ENCODE measurements around the gene MPST.
"Not testable (repeated sequence)": the region's sequence is repeated elsewhere in the genome, so short reads cannot be mapped to it uniquely, and the experiment has no call there.

The MPST gene

DNA sequence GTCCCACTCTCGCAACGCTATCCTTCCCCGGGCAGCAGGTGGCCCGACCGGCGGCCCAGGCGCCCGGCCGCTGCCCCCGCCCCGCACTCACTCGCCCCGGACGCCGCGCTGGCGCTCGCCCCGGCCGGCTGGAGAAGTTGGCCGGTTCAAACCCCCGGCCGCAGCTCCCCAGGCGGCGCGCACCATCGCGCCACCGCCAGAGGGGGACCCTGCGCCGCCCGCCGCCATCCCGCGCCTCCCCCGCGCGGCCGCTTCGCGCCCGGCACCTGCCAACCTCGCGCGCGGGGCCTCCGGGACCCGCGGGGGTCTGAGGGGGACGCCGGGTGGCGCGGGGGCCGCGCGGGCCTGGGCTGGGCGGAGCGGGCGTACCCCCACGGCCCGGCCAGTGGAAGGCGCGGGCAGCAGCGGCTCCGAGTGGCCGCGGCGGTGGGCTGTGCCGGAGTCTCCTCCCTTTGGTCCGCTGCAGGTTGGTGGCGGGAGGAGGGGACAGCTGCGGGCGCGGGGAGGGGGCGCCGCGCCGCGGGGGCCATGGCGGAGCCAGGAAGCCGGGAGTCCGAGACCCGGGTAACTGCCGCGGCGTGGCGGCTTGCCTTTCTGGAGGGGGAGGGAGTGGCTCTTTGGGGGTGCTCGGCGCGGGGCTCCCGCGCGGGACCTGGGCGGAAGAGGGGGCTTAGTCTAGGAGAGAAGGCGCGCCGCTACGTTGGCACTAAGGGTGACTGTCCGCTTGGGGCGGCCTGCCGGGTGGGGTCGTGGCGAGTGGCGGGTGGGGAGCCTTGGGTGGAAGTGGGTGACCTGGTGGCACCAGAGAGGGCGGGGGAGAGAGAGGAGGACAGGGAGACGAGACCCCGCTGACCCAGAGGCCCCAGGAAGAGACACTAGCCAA, at the start of gene MPST, which contains the start of gene TST:
Gene MPST, plus strand, starts transcription at position 434 of the 883 bp plus-strand sequence. Its CDS starts 95 bp downstream, at position 529.
Gene TST, minus strand, starts transcription at position 139 of the 883 bp plus-strand sequence. CDS start 715 bp downstream, outside the sequence.
- DNase-seq, result peak; percentile 48

DNA sequence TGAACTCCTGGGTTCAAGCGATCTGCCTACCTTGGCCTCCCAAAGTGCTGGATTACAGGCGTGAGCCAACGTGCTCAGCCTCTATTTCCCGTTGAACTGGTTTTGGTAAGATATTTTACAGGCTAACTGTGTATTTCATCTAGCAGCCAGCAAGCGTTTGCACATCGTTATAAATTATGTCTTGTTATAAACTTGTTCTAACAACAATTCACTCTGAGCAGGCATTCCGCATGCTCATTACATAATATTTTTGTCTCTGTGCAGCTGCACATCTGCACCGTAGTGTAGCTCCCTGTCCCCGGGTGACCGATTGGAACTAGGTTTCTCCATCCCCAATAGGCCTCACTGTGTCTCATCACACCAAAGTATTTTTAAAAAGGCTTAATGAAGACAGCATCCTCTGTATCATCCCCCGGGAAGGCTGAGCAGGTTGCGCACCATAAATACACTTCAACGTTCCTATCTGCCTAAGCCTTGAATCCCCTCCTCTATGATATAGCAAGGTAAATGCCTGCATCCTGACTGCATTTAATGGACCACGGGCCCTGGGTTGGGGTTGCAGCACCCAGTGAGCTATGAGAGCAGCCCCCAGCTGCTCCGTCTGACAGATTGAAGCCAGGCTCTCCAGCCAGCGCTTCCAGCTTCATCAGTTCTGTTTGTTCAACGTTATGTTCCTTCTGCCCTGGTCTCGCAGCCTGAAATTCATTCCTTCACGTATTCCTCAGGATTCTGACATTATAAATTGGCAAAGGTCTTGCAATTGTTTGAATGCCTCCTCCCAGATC, 48.0 kb upstream of the MPST start:
- no peak for DNase-seq

GRCh38 chr22:36976606-36977005, 42.9 kb upstream of the MPST start:
- no peak for DNase-seq

- DNase-seq, result peak; percentile 72
Observed at GRCh38 chr22:36977401-36977861, 42.1 kb upstream of the MPST start.

DNA sequence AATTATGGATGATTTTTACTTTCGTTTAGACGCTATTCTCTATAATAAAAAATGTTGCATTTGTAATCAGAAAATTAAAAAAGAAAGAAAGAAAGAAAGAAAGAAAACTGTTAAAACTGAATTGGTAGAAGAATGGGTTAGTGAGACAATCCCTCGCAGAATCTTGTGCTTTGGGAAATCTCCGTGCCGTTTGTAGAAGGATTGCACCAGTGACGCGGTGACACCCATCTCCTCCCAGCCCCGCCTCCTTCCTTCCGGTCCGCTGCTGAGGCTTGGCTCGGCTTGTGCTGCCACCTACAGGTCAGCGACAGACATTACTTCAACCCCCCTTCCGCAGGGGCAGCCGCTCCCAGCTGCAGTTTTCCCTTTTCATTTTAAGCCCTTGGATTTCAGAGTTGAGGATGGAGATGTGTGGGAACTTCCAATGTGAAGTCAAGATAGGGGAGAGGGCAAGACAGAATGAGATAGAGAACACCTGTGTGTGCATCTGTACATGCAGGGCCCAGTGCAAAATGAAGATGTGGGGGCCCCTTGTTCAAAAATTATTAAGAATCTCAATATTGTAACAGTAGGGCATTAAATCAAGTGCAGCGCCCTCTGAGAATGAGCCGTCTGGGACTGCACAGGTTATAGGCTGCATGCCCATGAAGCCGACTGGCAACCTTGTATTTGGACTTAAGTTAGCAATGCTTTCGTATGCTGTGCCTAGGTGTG, 41.4 kb upstream of the MPST start:
- peak; percentile 87 for DNase-seq

DNA sequence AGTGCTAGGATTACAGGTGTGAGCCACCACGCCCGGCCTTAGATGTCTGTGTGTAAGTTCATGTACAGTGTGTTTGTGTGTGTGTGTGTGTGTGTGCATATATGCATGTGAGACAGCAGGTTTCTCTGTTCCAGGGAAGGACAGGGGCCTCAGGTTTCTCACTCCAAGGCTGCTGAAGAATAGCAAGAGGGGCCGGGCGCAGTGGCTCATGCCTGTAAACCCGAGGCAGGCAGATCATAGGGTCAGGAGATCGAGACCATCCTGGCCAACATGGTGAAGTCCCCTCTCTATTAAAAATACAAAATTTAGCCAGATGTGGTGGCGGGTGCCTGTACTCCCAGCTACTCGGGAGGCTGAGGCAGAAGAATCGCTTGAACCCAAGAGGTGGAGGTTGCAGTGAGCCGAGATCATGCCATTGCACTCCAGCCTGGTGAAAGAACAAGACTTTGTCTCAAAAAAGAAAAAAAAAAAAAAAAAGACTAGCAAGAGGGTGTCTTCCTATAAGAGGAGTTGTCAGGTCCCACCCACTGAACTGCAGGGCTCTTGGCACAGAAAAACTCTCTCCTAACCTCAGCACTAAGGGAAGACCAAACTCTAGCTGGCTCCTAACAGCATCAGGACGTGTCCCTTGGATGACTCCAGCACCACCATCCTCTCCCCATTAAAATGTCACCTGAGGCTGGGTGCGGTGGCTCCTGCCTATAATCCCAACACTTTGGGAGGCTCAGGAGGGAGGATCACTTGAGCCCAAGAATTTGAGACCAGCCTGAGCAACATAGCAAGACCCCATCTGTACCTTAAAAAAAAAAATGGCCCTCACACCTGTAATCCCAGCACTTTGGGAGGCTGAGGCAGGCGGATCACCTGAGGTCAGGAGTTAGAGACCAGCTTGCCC, 40.3 kb upstream of the MPST start:
- DNase-seq, result no peak

- DNase-seq, result no peak
Observed at GRCh38 chr22:36981247-36981775, 38.2 kb upstream of the MPST start.

- DNase-seq, result no peak
Observed at GRCh38 chr22:36982136-36982535, 37.4 kb upstream of the MPST start.

DNA sequence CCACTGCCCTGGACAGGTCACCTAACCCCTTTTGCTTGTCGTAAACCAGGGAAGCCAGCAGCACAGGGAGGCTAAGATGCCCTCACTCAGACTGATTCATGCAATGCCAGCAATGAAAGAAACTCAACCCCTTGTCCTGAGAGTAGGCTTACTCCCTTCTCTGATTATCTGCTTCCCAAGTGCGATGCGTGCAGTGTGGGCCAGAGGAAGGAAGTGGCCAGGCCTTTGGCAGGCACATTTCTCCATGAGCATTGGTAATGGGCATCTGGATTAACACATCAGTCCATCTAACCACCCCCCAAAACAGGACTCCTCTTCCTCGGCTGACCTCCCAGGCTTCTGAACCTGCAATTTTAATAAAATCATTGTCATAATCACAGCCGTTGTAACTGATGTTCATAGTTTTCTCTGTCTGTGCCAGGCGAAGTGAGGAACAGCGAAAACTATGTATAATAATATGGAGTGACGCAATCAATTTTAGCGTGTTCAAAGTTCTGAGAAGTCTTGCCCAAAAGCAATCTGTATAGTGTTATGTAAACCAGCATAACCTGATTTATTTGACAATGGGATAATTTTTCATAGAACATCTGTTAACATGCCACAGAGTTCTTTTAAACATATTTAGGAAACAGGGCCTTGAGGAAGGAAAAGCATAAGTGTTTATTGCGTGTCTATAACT, 34.2 kb upstream of the MPST start:
- DNase-seq, result no peak

DNA sequence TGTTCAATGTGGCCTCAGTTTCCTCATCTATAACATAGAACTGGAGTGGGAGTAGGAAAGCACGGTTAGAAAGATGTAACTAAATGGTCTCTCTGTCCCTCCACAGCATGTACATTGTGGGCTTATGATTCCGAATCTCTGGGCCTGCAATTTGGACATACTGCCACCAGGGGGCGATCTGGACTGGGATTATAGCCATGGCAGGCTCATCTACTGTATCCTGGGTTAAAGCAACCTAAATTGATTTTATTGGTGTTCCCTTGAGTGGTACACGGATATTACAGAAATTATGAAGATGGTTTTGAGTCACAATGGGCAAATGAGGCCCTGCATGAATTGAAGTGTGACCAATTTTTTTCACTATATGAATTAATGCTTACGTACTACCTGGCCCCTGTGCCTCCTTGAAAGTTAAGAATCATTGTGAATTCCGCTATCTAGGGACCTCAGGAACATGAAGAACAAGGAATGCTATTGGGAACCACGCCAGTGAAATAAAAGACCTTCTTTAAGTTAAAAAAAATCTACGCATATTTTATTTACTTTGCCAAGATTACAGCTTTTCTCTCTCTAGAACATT, 33.2 kb upstream of the MPST start:
- DNase-seq, result no peak

- no peak for DNase-seq
Observed at GRCh38 chr22:36988075-36988832, 31.3 kb upstream of the MPST start.

GRCh38 chr22:36989012-36989411, 30.5 kb upstream of the MPST start:
- not testable (repeated sequence) for DNase-seq

DNA sequence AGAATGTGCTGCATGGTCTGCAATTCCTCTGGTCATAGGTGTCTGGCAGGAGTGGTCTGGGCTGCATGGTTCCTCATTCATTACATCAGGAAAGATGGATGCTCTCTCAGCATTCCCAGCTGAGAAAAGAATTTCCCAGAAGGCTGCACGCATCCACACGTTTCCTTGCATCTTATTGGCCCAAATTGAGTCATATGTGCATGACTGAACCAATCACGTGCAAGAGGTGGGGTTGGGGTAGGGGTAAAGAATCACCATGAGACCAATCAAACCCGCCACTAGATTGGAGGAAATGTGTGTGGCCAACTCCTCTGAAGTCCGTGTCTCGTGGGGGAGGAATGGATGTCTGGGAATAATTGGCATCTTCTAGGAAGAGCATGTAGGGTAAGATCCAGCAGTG, 29.1 kb upstream of the MPST start:
- no peak for DNase-seq

DNA sequence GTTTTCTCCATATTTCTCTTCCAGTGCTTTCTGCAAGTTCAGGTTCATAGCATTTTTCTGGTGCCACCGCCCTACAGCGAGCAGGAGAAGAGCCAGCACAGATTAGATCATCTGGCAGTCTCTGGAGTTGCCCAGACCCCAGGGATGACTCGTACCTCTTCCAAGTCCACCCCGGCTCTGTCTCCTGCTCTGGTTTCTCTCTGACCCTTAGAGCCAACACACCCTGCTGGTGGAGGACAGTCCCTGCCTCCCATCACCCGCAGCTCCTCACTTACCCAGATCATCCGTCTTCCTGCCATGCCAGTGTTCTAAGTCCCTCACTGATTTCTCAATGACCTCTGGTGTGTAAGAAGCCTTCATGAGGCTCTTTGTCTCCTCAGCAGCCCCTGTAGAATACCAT, 28.3 kb upstream of the MPST start:
- no peak for DNase-seq

- no peak for DNase-seq
Observed at GRCh38 chr22:36997746-36998145, 21.8 kb upstream of the MPST start.

GRCh38 chr22:36998620-36999351, 20.8 kb upstream of the MPST start:
- no peak for DNase-seq

DNA sequence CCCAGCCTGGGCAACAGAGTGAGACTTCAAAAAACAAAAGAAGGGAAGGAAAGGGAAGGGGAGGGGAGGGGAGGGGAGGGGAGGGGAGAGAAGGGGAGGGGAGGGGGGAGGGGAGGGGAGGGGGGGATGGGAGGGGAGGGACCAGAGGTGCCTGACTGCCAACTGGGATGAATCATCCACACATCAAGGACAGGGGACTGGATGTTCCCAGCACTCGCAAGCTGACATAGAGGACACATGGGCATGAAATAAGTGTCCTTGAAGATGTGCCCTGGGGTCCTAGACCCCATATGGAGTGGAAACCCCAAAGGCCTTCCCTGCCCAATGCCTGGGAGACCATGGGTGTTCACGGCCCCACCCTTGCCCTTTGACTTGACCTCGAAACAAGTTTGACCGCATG, 20.1 kb upstream of the MPST start:
- DNase-seq, result no peak

- no peak for DNase-seq
Observed at GRCh38 chr22:37000676-37001534, 18.6 kb upstream of the MPST start.
